Fibroblast of villous mesenchyme (primary cell): ENCODE results near the gene MEF2C. TPM values are rescaled to one million over a fixed set of nuclear protein-coding genes. Genes with fewer than 3 reads are reported as not detected.

ENCODE experiments used
- DNase-seq: peaks from one replicate; pipeline ENCODE4 v3.0.0-alpha.2; 2010; ENCODE audit warnings: low read depth
- H3K4me3 ChIP-seq: 2 replicates; pipeline ENCODE4 v1.5.1; 2011; ENCODE audit warnings: low read depth, mild to moderate bottlenecking, low read length
- total RNA-seq: library from RNA; depleted of rRNA; stranded (reverse); fragments of >200 nt; gene quantifications from 2 replicates; pipeline ENCODE4 v1.2.3, GENCODE V29; 2012
- TF ChIP-seq, protein P1 (sequence below): IDR thresholded peaks from 2 replicates; pipeline ENCODE4 v1.5.1; 2012; ENCODE audit warnings: low read depth, mild to moderate bottlenecking, low read length; ENCODE audit not compliant: insufficient read depth

MEF2C gene
- total RNA-seq, 1 donor, result 16.0 TPM

DNA sequence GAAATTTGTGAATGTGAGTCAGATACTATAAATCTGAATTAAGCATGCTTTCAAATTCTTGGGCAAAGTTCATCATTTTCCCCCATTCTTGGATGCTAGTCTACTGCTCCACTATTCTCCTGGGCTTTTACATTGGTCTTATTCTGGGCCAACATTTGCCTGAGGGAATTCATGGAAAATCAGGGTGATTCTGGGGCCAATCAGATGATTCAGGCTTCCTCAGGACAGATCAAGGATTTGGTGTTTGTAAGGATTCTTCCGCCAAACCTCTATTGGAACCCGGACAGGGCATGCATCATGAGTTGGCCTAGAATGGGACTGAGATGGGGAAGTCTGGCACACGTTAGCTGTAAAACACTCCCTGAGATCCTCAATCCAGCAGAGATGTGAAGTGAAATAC, 113.8 kb downstream of the MEF2C start:
- TF ChIP-seq, protein P1, sequence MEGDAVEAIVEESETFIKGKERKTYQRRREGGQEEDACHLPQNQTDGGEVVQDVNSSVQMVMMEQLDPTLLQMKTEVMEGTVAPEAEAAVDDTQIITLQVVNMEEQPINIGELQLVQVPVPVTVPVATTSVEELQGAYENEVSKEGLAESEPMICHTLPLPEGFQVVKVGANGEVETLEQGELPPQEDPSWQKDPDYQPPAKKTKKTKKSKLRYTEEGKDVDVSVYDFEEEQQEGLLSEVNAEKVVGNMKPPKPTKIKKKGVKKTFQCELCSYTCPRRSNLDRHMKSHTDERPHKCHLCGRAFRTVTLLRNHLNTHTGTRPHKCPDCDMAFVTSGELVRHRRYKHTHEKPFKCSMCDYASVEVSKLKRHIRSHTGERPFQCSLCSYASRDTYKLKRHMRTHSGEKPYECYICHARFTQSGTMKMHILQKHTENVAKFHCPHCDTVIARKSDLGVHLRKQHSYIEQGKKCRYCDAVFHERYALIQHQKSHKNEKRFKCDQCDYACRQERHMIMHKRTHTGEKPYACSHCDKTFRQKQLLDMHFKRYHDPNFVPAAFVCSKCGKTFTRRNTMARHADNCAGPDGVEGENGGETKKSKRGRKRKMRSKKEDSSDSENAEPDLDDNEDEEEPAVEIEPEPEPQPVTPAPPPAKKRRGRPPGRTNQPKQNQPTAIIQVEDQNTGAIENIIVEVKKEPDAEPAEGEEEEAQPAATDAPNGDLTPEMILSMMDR, result no peak
- DNase-seq, result no peak
- H3K4me3 ChIP-seq, result no peak overlapping the region

DNA sequence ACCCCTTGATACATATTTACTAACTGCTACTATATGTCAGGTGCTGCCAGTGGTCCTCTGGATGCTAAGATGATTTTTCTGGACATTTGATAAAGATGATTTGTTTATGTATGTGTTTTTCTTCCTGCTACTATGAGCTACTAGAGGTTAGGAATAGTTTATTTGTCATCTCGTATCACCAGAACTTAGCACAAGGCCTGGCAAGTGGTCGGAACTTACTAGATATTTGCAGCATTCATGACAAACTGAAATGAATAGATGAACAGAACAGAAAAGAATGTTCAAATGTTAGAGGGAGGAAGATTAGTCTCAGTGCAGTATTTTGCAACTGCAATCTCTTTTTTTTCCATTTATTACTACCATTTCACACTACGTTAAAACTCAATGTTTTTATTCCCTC, 114.6 kb downstream of the MEF2C start:
- no peak for DNase-seq
- no peak overlapping the region for H3K4me3 ChIP-seq
- TF ChIP-seq, protein P1, result no peak

DNA sequence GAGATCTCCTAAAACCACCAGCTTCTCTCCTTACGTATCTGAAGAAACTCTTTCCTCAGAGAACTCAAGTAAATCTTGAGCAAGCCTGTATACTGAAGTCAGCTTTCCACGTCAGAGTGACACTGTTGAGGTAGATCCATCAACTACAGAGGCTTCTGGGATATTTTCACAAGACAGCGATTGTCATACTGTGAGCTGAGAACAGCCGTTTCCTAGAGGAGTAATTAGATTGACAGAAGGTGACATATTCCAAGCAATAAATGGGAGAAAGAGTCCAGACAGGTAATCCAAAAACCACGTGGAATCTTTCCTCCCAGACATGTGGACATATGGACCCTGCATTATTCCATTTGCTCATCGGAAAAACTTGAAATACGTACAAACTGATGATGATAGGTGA, 117.2 kb downstream of the MEF2C start:
- no peak overlapping the region for H3K4me3 ChIP-seq
- TF ChIP-seq, protein P1, result no peak
- DNase-seq, result no peak

DNA sequence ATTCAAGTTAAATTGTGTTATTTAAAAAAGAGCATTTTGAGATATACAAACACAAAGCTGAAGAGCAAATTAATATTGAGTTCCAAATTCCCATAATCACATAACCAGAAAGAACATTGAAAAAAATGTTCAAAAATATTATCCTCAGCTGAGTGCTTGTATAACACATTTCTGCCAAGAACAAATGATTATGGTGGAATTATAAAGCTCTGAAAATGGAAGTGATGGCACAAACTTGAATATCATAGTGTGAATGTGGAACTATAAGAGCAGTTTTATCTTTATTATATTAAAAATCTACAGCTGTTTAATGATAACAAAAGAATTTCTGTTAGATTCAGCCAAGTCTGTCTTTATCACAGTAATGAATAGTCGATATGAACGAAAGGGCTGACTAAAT, 117.8 kb downstream of the MEF2C start:
- DNase-seq, result no peak
- TF ChIP-seq, protein P1, result no peak
- no peak overlapping the region for H3K4me3 ChIP-seq

DNA sequence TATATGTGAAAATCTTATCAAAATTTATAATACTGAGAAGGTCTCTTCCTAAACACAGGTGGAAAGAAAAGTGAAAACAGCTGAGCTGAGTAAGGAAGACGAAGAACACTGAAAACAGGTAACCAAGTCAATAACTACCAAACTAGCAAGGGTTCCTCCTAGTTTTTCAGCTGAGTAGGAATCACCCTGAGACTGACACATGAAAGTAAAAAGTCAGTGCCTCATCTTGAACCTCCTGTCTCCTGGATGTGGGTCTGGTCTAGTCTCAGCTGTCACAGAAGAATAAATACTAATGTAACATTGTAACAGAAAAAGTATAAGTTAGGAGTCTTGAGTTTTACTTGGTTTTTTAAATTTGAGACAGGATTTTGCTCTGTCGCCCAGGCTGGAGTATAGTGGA, 121.0 kb downstream of the MEF2C start:
- DNase-seq, result no peak
- TF ChIP-seq, protein P1, result no peak
- H3K4me3 ChIP-seq, result no peak overlapping the region

DNA sequence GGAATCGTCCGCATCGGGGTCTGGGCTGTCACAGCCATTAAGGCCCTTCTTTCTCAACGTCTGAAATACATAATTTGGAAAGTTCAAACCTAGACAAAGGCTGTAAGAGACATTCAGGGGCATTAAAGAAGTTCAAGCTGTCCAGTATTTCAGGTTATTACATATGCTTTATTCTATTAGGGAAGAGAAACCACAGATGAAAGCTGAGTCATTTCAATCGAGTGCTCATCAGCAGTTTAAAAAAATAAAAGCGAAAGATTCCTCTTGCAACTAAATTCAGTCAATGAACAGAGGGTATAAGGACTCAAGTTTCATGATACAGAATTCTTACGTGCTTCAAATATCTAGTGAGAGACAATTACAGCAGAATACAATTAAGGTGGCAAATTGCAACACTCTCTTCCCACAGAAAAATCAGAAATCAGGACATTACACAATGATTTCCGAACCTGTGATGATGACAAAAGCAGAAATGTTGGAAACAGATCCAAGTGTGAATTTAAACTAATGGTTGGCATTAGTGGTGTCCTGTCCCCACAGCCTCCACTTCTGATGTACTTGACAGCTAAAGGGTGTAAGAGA, 121.6 kb downstream of the MEF2C start:
- DNase-seq, result no peak
- no peak overlapping the region for H3K4me3 ChIP-seq
- TF ChIP-seq, protein P1, result no peak

DNA sequence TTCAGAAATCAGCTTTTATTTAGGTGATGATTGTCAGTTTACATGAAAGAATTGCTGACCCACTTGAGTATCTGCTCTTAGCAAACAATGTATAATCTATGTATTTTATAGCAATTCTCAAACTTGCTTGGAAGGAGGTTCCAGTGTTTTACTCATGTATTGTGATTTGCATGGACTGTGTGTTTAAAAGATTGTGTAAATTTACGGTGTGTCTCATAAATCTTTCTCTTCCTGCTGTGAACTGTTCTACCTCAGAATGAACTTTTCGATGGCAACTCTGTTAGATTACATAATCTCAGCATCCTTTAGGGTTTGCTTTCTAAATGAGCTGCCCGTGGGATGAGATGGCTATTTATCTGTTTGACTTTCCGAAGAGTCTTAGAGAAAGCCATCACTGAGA, 122.5 kb downstream of the MEF2C start:
- no peak overlapping the region for H3K4me3 ChIP-seq
- TF ChIP-seq, protein P1, result no peak
- no peak for DNase-seq
